HepG2 (cell line): ENCODE results near the gene TTF2. TPM values are rescaled to one million over a fixed set of nuclear protein-coding genes. Genes with fewer than 3 reads are reported as not detected.

Experiments
- ATAC-seq: fragments of 200-7000 bp; cut with Tn5 transposase; 3 replicates; pipeline ENCODE4 v1.9.1; 2020; ENCODE audit warnings: mild to moderate bottlenecking, moderate library complexity
- BruUV-seq: library from RNA; stranded (reverse); fragments of 400-500 nt; replicated peaks from 2 replicates; lab custom pipeline; 2021; lab: Mats Ljungman, UMichigan
- CTCF ChIA-PET: fragments of 300-600 bp; formaldehyde crosslinking; extraction: SDS; loops from one replicate; lab custom pipeline; 2021; ENCODE audit warnings: low total read pairs, inconsistent platforms, low intra/inter-chr PET ratio; lab: Yijun Ruan, JAX
- POLR2A ChIA-PET: fragments of 350-600 bp; sonication (Branson Sonifier 250); formaldehyde crosslinking; loops from one replicate; lab custom pipeline; 2020; ENCODE audit warnings: antibody characterized with exemption, inconsistent platforms; lab: Yijun Ruan, JAX
- DNase-seq: peaks from one replicate; pipeline ENCODE4 v3.0.0-alpha.2; 2015; ENCODE audit warnings: low spot score
- FAIRE-seq: peaks from 3 replicates; lab custom pipeline; 2011; peaks lifted over from hg19 to GRCh38; lab: Jason Lieb, UNC
- H2AFZ ChIP-seq: one replicate; pipeline ENCODE4 v1.6.1; 2011; ENCODE audit warnings: low read length, inconsistent platforms
- H3K27ac ChIP-seq: fragments of 300-600 bp; 3 replicates; pipeline ENCODE4 v1.8.0; 2011; ENCODE audit warnings: mixed run types, mild to moderate bottlenecking, mixed read lengths, low read length, inconsistent platforms; ENCODE audit not compliant: insufficient read depth; ENCODE audit errors: extremely low read length
- H3K27me3 ChIP-seq, 2 experiments: fragments of 200-600 bp in 1 of 2; 2 replicates in 1 of 2; 3 replicates in 1 of 2; pipeline versions ENCODE4 v1.6.0 to v1.8.0; 2011; ENCODE audit warnings: low read length in 2 of 2, mild to moderate bottlenecking in 2 of 2, moderate library complexity in 2 of 2, inconsistent platforms in 1 of 2; ENCODE audit not compliant: insufficient read depth in 2 of 2, control insufficient read depth in 1 of 2
- H3K36me3 ChIP-seq, 2 experiments: fragments of 200-600 bp in 1 of 2; replicated peaks in 1 of 2; 2 replicates in 1 of 2; 3 replicates in 1 of 2; pipeline versions ENCODE4 v1.5.1 to v1.8.0; 2011; ENCODE audit warnings: low read length in 2 of 2, inconsistent platforms in 1 of 2; ENCODE audit not compliant: insufficient read depth in 2 of 2, control insufficient read depth in 1 of 2
- H3K4me1 ChIP-seq: 2 replicates; pipeline ENCODE4 v1.5.1; 2012; ENCODE audit warnings: low read length, inconsistent platforms; ENCODE audit not compliant: insufficient read depth
- H3K4me2 ChIP-seq: 2 replicates; pipeline ENCODE4 v1.6.0; 2011; ENCODE audit warnings: low read depth, low read length, inconsistent platforms
- H3K4me3 ChIP-seq, 3 experiments: fragments of 200-600 bp in 1 of 3; sonication (generic), shearing (Covaris generic) in 1 of 3; replicated peaks in 1 of 3; 2 replicates each; pipeline ENCODE4 v1.5.1; 2011 to 2016; ENCODE audit warnings: low read length in 3 of 3, inconsistent platforms in 2 of 3, low read depth in 2 of 3, mild to moderate bottlenecking in 2 of 3, control low read depth in 1 of 3, mixed read lengths in 1 of 3; ENCODE audit not compliant: insufficient read depth in 1 of 3
- H3K79me2 ChIP-seq: one replicate; pipeline ENCODE4 v1.6.1; 2011; ENCODE audit warnings: low read length, inconsistent platforms; ENCODE audit not compliant: insufficient read depth
- H3K9ac ChIP-seq: 2 replicates; pipeline ENCODE4 v1.6.0; 2011; ENCODE audit warnings: mild to moderate bottlenecking, low read depth, low read length, inconsistent platforms; ENCODE audit not compliant: insufficient read depth
- H3K9me3 ChIP-seq: 2 replicates; pipeline ENCODE4 v1.5.1; 2012; ENCODE audit warnings: mild to moderate bottlenecking, low read length
- H4K20me1 ChIP-seq: 2 replicates; pipeline ENCODE4 v1.6.0; 2011; ENCODE audit warnings: inconsistent platforms, mild to moderate bottlenecking, low read length, moderate library complexity; ENCODE audit not compliant: insufficient read depth
- HNRNPL ChIP-seq: fragments of 200-400 bp; formaldehyde crosslinking; IDR thresholded peaks from 2 replicates; pipeline ENCODE4 v1.6.1; 2017; ENCODE audit warnings: mild to moderate bottlenecking, low read depth, low read length
- KAT7 ChIP-seq: IDR thresholded peaks from 2 replicates; pipeline ENCODE4 v1.6.1; 2018; ENCODE audit warnings: borderline replicate concordance, missing compliant biosample characterization
- SRY ChIP-seq: sonication (generic); formaldehyde crosslinking; IDR thresholded peaks from 2 replicates; pipeline ENCODE4 v1.8.0; 2022; ENCODE audit warnings: mild to moderate bottlenecking, missing genetic modification reagents
- TAF15 ChIP-seq: fragments of 200-400 bp; formaldehyde crosslinking; IDR thresholded peaks from one replicate; pipeline ENCODE4 v1.6.1; 2018; ENCODE audit warnings: mild to moderate bottlenecking, low read depth, low read length; ENCODE audit not compliant: poor library complexity, severe bottlenecking
- ZNF317 ChIP-seq: sonication (generic); formaldehyde crosslinking; IDR thresholded peaks from 2 replicates; pipeline ENCODE4 v1.5.0; 2020; ENCODE audit warnings: mild to moderate bottlenecking, missing genetic modification reagents
- ZNF550 ChIP-seq: sonication (generic); formaldehyde crosslinking; IDR thresholded peaks from 2 replicates; pipeline ENCODE4 v1.4.0; 2020; ENCODE audit warnings: mild to moderate bottlenecking, missing genetic modification reagents, borderline replicate concordance
- ZSCAN30 ChIP-seq: sonication (generic); formaldehyde crosslinking; IDR thresholded peaks from 2 replicates; pipeline ENCODE4 v1.5.0; 2020; ENCODE audit warnings: mild to moderate bottlenecking, missing genetic modification reagents
- WGBS: methylation state at CpG from one replicate; pipeline ENCODE4 v1.1.6; 2017; ENCODE audit warnings: low lambda C conversion rate; 5-methylcytosine and 5-hydroxymethylcytosine counted together
- in situ Hi-C: cut with HindIII; loops from 2 replicates; pipeline ENCODE4 v1.10.0; 2017; ENCODE audit warnings: low pct_unique_long_range_greater_than_20kb; ENCODE audit not compliant: extremely low pct_ligation_motif_present
- intact Hi-C: fragments of 100-400 bp; cut with micrococcal nuclease; formaldehyde crosslinking; loops from one replicate; pipeline ENCODE4 v1.10.0; 2022; ENCODE audit not compliant: unreplicated experiment
- polyA plus RNA-seq, 8 experiments: library from polyadenylated mRNA; depleted of rRNA in 3 of 8; stranded (reverse) in 7 of 8; unstranded in 1 of 8; fragments of >200 nt; fragmentation: Illumina TruSeq in 4 of 8; extraction: Trizol in 4 of 8; gene quantifications; 2 replicates each; pipeline versions ENCODE4 v1.2.1 to v1.2.3, GENCODE V29; 2011 to 2016; ENCODE audit warnings: low read depth in 4 of 8, missing spikeins in 1 of 8, mixed read lengths in 1 of 8; ENCODE audit not compliant: insufficient read depth in 1 of 8
- total RNA-seq, 5 experiments: library from RNA; depleted of rRNA; stranded (reverse); fragments of >200 nt; fragmentation: Illumina TruSeq; extraction: Trizol; gene quantifications; 2 replicates each; pipeline ENCODE4 v1.2.3, GENCODE V29; 2016; ENCODE audit warnings: low read depth in 1 of 5
- TF ChIP-seq, protein P1 (sequence below): sonication (generic); formaldehyde crosslinking; IDR thresholded peaks from 2 replicates; pipeline ENCODE4 v1.4.0; 2020; ENCODE audit warnings: missing genetic modification reagents, borderline replicate concordance

TTF2 gene
- total and polyA plus RNA-seq, 2 of the 13 experiments (the other 11 are each of a cell fraction or from before 2014, with no cell fraction given), result 12.8 to 48.9 TPM

DNA sequence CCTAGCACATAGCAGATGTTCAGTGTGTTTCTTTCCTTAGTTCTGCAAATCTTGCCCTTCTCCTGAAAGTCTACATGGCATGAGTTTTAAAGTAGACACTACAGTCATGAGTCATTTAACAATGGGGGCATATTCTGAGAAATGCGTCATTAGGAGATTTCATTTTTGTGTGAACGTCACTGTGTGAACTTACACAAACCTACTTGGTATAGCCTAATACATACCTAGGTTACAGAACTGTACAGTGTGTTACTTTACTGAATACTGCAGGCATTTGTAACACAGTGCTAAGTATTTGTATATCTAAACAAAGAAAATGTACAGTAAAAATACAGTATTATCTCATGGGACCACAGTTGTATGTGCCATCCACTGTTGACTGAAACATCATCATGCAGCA, 10.0 kb downstream of the TTF2 start:
- WGBS, result 96% methylated on average over 2 of the region's 2 CpGs
- CTCF ChIA-PET, result no interaction called here
- Histone ChIP-seq H3K9me3 (no peaks in the 10 kb centered on the region), H3K27me3 (no peaks in the 10 kb centered on the region), H3K4me3 (no peak overlapping the region), H3K36me3 (peaks cover 2 to 14% of the 10 kb centered on the region in 2 experiments), H2AFZ (no peak overlapping the region), H3K4me1 (no peaks in the 10 kb centered on the region), H4K20me1 (no peaks in the 10 kb centered on the region), H3K4me2 (no peak overlapping the region), H3K9ac (no peak overlapping the region)
- DNase-seq (no peak), ATAC-seq (no peak), FAIRE-seq (no peak)
- POLR2A ChIA-PET, result no interaction called here
- BruUV-seq, result no TSS peak
- intact Hi-C loops, result no loop called here
- no peak for TF ChIP-seq ZNF550 (CRISPR knock-in tag)
- TF ChIP-seq, all 625 proteins: peak for 0
- Histone ChIP-seq H3K79me2 (no peaks in the 10 kb centered on the region), H3K27ac (no peak overlapping the region)
- in situ Hi-C loops, result no loop called here

DNA sequence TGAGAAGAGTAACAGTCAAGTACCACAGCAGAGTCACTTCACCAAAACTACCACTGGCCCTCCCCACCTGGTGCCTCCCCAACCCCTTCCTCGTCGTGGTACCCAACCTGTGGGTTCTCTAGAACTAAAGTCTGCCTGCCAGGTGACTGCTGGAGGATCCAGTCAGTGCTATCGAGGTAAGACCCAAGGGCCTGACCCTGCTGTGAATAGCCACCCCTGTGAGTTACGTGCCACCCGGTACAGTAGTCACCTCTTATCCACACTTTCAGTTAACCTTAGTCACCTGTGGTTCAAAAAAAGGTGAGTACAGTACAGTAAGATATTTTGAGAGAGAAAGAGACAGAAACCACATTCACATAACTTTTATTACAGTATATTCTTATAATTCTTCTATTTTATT, 16.5 kb downstream of the TTF2 start:
- CTCF ChIA-PET, result no interaction called here

More for the DNA sequence above, 16.5 kb downstream of the TTF2 start:
- in situ Hi-C loops, result no loop called here
- Histone ChIP-seq H3K9me3 (no peaks in the 10 kb centered on the region), H3K79me2 (no peaks in the 10 kb centered on the region)
- TF ChIP-seq, protein P1, sequence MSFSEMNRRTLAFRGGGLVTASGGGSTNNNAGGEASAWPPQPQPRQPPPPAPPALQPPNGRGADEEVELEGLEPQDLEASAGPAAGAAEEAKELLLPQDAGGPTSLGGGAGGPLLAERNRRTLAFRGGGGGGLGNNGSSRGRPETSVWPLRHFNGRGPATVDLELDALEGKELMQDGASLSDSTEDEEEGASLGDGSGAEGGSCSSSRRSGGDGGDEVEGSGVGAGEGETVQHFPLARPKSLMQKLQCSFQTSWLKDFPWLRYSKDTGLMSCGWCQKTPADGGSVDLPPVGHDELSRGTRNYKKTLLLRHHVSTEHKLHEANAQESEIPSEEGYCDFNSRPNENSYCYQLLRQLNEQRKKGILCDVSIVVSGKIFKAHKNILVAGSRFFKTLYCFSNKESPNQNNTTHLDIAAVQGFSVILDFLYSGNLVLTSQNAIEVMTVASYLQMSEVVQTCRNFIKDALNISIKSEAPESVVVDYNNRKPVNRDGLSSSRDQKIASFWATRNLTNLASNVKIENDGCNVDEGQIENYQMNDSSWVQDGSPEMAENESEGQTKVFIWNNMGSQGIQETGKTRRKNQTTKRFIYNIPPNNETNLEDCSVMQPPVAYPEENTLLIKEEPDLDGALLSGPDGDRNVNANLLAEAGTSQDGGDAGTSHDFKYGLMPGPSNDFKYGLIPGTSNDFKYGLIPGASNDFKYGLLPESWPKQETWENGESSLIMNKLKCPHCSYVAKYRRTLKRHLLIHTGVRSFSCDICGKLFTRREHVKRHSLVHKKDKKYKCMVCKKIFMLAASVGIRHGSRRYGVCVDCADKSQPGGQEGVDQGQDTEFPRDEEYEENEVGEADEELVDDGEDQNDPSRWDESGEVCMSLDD, result no peak
- TF ChIP-seq TAF15 (no peak), HNRNPL (no peak), KAT7 (CRISPR knock-in tag) (no peak), ZNF317 (CRISPR knock-in tag) (no peak), SRY (CRISPR knock-in tag) (no peak), ZSCAN30 (no peak)
- TF ChIP-seq, all 625 proteins: peak for 0
- BruUV-seq, result no TSS peak
- ATAC-seq (no peak), FAIRE-seq (no peak), DNase-seq (no peak)
- Histone ChIP-seq H4K20me1 (no peaks in the 10 kb centered on the region), H3K27ac (no peak overlapping the region), H3K27me3 (no peaks in the 10 kb centered on the region), H2AFZ (no peak overlapping the region), H3K4me2 (no peak overlapping the region), H3K4me1 (no peaks in the 10 kb centered on the region), H3K4me3 (no peak overlapping the region), H3K9ac (no peak overlapping the region), H3K36me3 (peaks cover 24 to 57% of the 10 kb centered on the region in 2 experiments)
- intact Hi-C loops, result no loop called here
- POLR2A ChIA-PET, result no interaction called here
- 98% methylated on average over 5 of the region's 5 CpGs for WGBS
